Lung (tissue), 12 donors: ENCODE results near the gene TEX48. TPM values are rescaled to one million over a fixed set of nuclear protein-coding genes. Genes with fewer than 3 reads are reported as not detected.

ENCODE experiments used
- ATAC-seq: fragments of 200-7000 bp; cut with Tn5 transposase; one replicate; pipeline ENCODE4 v1.9.1; 2020; ENCODE audit warnings: moderate number of reproducible peaks; ENCODE audit not compliant: insufficient read depth, low FRiP score
- DNase-seq, 3 donors: peaks; one replicate each; pipeline ENCODE4 v3.0.0-alpha.2; 2013 to 2017
- H3K27ac ChIP-seq, 2 donors: one replicate each; pipeline ENCODE4 v1.5.1; 2013; ENCODE audit warnings: mild to moderate bottlenecking in 2 of 2, moderate library complexity in 2 of 2, control low read depth in 1 of 2, inconsistent platforms in 1 of 2, low read depth in 1 of 2, low read length in 1 of 2
- H3K27me3 ChIP-seq, 3 donors: one replicate each; pipeline ENCODE4 v1.5.1; 2013; ENCODE audit warnings: low read length in 2 of 3; ENCODE audit not compliant: control insufficient read depth in 3 of 3, insufficient read depth in 3 of 3
- H3K36me3 ChIP-seq, 4 donors: one replicate each; pipeline ENCODE4 v1.5.1; 2013; ENCODE audit warnings: low read length in 4 of 4, mild to moderate bottlenecking in 1 of 4, moderate library complexity in 1 of 4; ENCODE audit not compliant: control insufficient read depth in 4 of 4, insufficient read depth in 4 of 4
- H3K4me1 ChIP-seq, 5 donors: one replicate each; pipeline ENCODE4 v1.5.1; 2013; ENCODE audit warnings: low read length in 5 of 5, mild to moderate bottlenecking in 2 of 5, moderate library complexity in 1 of 5; ENCODE audit not compliant: control insufficient read depth in 5 of 5, insufficient read depth in 5 of 5
- H3K4me3 ChIP-seq: one replicate; pipeline ENCODE4 v1.5.1; 2013; ENCODE audit warnings: mild to moderate bottlenecking, control low read depth, moderate library complexity
- H3K9ac ChIP-seq, 2 donors: one replicate each; pipeline ENCODE4 v1.5.1; 2013; ENCODE audit warnings: low read length in 2 of 2, control low read depth in 1 of 2; ENCODE audit not compliant: insufficient read depth in 1 of 2
- H3K9me3 ChIP-seq, 4 donors: one replicate each; pipeline ENCODE4 v1.5.1; 2013; ENCODE audit warnings: low read length in 3 of 4, mild to moderate bottlenecking in 1 of 4, moderate library complexity in 1 of 4; ENCODE audit not compliant: control insufficient read depth in 4 of 4, insufficient read depth in 3 of 4
- WGBS, 2 donors: extraction: QIAGEN DNeasy Blood & Tissue Kit; methylation state at CpG; one replicate each; pipeline ENCODE4 v1.1.7; 2013; 5-methylcytosine and 5-hydroxymethylcytosine counted together
- polyA plus RNA-seq, 2 donors: library from polyadenylated mRNA; stranded (reverse); fragments of 200-250 nt; gene quantifications; one replicate each; pipeline ENCODE4 v1.2.1, GENCODE V29; 2013
- total RNA-seq, 2 donors: library from RNA; depleted of rRNA in 1 of 2; stranded (reverse); fragments of >200 nt in 1 of 2; gene quantifications; one replicate each; pipeline ENCODE4 v1.2.1, GENCODE V29; 2014 to 2021
- TF ChIP-seq, protein P1 (sequence below): IDR thresholded peaks from 2 replicates; pipeline ENCODE4 v1.5.1; 2012; ENCODE audit warnings: mild to moderate bottlenecking; ENCODE audit errors: control extremely low read depth, extremely low read depth
- donor health status: control.
- donor health status: control.
- donor health status: Bipolar disorder and iron deficiency.
- donor health status: healthy.
- donor health status: DM: yes; HTN: yes; CAD: no.

Gene TEX48
- total and polyA plus RNA-seq, 4 donors, result not detected

- no peak overlapping the region for H3K4me3 ChIP-seq
- H3K27ac ChIP-seq, result no peak overlapping the region
- H3K9ac ChIP-seq, result no peak overlapping the region
- TF ChIP-seq, protein P1, sequence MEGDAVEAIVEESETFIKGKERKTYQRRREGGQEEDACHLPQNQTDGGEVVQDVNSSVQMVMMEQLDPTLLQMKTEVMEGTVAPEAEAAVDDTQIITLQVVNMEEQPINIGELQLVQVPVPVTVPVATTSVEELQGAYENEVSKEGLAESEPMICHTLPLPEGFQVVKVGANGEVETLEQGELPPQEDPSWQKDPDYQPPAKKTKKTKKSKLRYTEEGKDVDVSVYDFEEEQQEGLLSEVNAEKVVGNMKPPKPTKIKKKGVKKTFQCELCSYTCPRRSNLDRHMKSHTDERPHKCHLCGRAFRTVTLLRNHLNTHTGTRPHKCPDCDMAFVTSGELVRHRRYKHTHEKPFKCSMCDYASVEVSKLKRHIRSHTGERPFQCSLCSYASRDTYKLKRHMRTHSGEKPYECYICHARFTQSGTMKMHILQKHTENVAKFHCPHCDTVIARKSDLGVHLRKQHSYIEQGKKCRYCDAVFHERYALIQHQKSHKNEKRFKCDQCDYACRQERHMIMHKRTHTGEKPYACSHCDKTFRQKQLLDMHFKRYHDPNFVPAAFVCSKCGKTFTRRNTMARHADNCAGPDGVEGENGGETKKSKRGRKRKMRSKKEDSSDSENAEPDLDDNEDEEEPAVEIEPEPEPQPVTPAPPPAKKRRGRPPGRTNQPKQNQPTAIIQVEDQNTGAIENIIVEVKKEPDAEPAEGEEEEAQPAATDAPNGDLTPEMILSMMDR, result no peak
- no peaks in the 10 kb centered on the region for H3K9me3 ChIP-seq
- DNase-seq, result no peak
- no peak for ATAC-seq
- H3K36me3 ChIP-seq, result no peaks in the 10 kb centered on the region
- 80 to 89% methylated on average over 2 of the region's 2 CpGs for WGBS, 2 donors
- no peaks in the 10 kb centered on the region for H3K27me3 ChIP-seq
- no peaks in the 10 kb centered on the region for H3K4me1 ChIP-seq
Measured at GRCh38 chr9:114706711-114707110, 24.7 kb upstream of the TEX48 start.

DNA sequence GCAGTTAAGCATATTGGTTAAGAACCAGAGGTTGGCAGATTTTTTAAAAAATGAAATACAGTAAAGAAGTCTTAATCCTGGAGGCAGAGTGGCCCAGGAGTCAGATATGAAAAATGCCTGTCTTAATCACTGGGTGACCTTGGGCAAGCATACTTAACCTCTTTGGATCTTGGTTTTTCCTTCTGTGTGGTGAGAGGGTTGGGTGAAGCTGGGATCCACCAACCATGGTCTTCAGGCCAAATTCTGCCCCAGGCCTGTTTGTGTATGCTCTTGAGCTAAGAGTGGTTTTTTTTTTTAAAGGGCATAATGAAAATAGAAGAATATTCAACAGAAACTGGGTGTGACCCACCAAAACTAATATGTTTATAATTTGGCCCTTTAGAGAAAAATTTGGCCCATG is 20.0 kb upstream of the TEX48 start:
- H3K27me3 ChIP-seq, result no peaks in the 10 kb centered on the region
- H3K36me3 ChIP-seq, result no peaks in the 10 kb centered on the region
- TF ChIP-seq, protein P1, result no peak
- no peak for DNase-seq
- no peak overlapping the region for H3K27ac ChIP-seq
- no peak overlapping the region for H3K4me3 ChIP-seq
- H3K4me1 ChIP-seq, result no peaks in the 10 kb centered on the region
- no peak for ATAC-seq
- H3K9ac ChIP-seq, result no peak overlapping the region
- H3K9me3 ChIP-seq, result peaks cover 0 to 4% (median under 1%) of the 10 kb centered on the region in 4 donors

DNA sequence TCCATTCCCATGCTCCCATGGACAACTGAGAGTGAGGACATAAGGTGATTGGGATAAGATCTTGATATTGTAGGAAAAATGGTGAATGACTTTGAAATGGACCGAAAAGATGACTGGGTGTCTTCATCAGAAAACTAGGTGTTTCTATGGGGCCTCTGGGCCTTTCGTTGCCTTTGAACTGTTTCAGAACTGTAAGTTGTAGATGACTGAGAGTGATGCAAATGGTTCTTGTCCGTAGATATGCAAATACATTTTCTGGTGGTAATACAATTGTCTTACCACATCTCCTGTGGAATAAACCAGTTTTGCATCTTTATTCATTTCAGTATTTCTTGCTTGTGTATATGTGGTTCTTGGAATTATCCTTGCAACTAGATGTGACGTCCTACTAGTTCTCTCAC is 16.0 kb upstream of the TEX48 start:
- peaks cover 0 to 2% (median 0%) of the 10 kb centered on the region in 5 donors for H3K4me1 ChIP-seq
- peaks cover 0 to 4% (median under 1%) of the 10 kb centered on the region in 4 donors for H3K9me3 ChIP-seq
- TF ChIP-seq, protein P1, result no peak
- H3K4me3 ChIP-seq, result no peak overlapping the region
- no peaks in the 10 kb centered on the region for H3K36me3 ChIP-seq
- H3K9ac ChIP-seq, result no peak overlapping the region
- no peak for ATAC-seq
- H3K27ac ChIP-seq, result no peak overlapping the region
- 89 to 91% methylated on average over 4 of the region's 4 CpGs for WGBS, 2 donors
- no peak for DNase-seq
- no peaks in the 10 kb centered on the region for H3K27me3 ChIP-seq
